Astrocyte of the spinal cord (primary cell): ENCODE measurements around the gene PIK3C2G.
"Not testable (repeated sequence)": the region's sequence is repeated elsewhere in the genome, so short reads cannot be mapped to it uniquely, and the experiment has no call there.

Source experiments
- DNase-seq: peaks from one replicate; pipeline ENCODE4 v3.0.0; 2011; ENCODE audit warnings: low read depth, low spot score
- H3K4me3 ChIP-seq: 2 replicates; pipeline ENCODE4 v1.5.1; 2011; ENCODE audit warnings: low read depth, mild to moderate bottlenecking, low read length, moderate library complexity
- in situ Hi-C: cut with HindIII; loops from 2 replicates; pipeline ENCODE4 v1.10.0; 2017; ENCODE audit warnings: low sequenced_read_pairs
- TF ChIP-seq, protein P1 (sequence below): IDR thresholded peaks from 2 replicates; pipeline ENCODE4 v1.5.1; 2012; ENCODE audit warnings: low read depth, mild to moderate bottlenecking, low read length, inconsistent platforms

The PIK3C2G gene

DNA sequence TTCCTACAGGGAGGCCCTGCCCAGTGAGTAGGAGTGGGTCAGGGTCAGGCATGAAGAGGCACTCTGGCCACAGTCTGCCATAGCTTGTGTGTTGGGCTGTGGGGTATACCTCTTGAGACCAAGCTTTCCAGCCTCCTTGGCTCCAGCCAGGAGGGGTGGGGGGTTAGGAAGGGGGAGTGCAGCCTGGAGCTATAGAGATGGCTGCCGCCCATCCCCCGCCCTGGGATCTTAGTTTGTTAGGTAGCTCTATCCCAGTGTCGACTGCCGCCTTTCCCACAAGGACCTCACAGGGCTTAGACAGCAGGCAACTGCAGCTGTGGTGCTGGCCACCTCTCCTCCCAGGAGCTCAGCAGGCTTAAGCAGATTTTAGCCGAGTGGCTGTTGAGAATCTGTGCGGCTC, 260.1 kb downstream of the PIK3C2G start:
- TF ChIP-seq, protein P1, sequence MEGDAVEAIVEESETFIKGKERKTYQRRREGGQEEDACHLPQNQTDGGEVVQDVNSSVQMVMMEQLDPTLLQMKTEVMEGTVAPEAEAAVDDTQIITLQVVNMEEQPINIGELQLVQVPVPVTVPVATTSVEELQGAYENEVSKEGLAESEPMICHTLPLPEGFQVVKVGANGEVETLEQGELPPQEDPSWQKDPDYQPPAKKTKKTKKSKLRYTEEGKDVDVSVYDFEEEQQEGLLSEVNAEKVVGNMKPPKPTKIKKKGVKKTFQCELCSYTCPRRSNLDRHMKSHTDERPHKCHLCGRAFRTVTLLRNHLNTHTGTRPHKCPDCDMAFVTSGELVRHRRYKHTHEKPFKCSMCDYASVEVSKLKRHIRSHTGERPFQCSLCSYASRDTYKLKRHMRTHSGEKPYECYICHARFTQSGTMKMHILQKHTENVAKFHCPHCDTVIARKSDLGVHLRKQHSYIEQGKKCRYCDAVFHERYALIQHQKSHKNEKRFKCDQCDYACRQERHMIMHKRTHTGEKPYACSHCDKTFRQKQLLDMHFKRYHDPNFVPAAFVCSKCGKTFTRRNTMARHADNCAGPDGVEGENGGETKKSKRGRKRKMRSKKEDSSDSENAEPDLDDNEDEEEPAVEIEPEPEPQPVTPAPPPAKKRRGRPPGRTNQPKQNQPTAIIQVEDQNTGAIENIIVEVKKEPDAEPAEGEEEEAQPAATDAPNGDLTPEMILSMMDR = no peak
- no peak overlapping the region for H3K4me3 ChIP-seq
- DNase-seq = no peak
- in situ Hi-C loops = no loop called here

DNA sequence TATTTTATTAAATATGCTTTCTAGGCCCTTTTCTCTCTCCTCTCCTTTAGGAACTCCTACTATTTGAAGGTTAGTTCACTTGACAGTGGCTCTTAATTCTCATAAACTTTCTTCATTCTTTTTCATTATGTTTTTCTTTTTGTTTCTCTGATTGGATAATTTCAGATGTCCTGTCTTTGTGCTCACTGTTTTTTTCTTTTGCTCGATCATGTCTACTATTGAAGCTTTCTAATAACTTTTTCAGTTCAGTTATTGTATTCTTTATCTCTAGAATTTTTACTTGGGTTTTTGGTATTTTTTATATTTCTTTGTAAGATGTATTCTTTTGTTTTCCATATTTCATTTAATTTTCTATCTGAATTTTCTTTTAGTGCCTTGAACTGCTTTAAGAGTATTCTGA, 261.5 kb downstream of the PIK3C2G start:
- H3K4me3 ChIP-seq = no peak overlapping the region
- DNase-seq = no peak
- TF ChIP-seq, protein P1 = no peak
- in situ Hi-C loops = no loop called here

DNA sequence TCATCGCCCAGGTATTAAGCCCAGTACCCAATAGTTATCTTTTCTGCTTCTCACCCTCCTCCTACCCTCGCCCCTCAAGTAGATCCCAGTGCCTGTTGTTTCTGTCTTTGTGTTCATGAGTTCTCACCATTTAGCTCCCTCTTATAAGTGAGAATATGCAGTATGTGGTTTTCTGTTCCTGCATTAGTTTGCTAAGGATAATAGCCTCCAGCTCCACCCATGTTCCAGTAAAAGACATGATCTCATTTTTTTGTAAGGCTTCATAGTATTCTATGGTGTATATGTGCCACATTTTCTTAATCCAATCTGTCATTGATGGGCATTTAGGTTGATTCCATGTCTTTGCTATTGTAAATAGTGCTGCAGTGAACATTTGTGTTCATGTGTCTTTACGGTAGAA, 281.2 kb downstream of the PIK3C2G start:
- H3K4me3 ChIP-seq, DNase-seq, in situ Hi-C loops: not testable (repeated sequence)

DNA sequence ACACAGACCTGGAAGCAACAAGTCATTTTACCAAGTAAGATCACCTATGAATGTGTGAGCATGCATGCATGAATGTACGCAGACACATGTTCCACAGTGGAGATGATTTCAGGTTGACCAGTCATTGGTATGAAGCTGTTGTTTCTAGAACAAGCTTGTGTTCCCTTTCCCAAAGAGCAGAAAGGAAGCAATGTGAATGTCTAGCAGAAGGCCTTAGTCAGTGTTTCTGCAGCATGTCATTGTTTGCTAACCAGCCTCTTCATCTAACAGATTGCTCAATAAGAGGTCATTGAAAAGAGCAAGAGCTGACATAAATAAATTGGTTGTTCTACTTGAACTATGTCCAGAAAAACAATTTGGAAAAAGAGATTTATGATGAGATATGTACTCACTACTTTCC, 285.1 kb downstream of the PIK3C2G start:
- in situ Hi-C loops = no loop called here
- TF ChIP-seq, protein P1 = no peak
- H3K4me3 ChIP-seq = no peak overlapping the region
- peak; percentile 10 for DNase-seq

DNA sequence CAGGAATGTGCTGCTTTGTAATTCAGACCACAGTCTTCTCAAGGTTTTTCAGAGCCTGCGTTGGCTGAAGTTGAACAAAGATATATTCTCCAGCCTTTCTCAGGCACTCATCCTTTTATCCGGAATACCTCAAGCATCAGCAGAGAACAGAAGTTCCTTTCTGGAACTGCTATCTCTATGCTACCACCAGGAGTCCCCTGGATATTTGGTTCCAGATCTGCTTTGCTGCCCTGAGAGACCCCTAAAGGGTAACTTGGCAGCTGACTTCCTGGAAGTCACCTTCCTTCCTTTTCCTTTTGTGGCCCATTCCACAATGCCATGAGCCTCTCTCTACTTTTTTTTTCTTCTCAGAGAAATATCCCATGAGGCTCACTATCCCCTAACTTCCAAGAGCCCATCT, 288.3 kb downstream of the PIK3C2G start:
- TF ChIP-seq, protein P1 = peak; percentile 18
- no peak for DNase-seq
- in situ Hi-C loops = no loop called here
- no peak overlapping the region for H3K4me3 ChIP-seq

DNA sequence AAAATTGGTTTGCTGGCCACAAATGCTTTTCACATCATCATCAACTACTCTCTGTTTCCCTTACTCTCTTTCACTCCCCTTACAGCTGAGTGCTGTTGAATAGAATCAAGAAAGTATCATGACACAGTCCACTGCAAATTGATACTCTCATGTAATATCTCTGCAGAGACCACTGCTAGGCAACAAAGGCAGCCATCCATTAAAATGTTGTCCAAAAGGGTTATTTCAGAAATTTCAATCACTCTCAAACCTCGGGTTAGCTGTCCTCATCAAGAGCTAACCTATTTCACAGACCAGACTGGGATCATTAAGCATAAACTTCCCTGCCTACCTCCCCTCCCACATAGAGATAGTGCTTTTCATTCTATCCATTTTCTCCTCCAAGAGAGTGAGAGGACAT, 289.8 kb downstream of the PIK3C2G start:
- no peak for DNase-seq
- no peak overlapping the region for H3K4me3 ChIP-seq
- TF ChIP-seq, protein P1 = no peak
- in situ Hi-C loops = no loop called here

DNA sequence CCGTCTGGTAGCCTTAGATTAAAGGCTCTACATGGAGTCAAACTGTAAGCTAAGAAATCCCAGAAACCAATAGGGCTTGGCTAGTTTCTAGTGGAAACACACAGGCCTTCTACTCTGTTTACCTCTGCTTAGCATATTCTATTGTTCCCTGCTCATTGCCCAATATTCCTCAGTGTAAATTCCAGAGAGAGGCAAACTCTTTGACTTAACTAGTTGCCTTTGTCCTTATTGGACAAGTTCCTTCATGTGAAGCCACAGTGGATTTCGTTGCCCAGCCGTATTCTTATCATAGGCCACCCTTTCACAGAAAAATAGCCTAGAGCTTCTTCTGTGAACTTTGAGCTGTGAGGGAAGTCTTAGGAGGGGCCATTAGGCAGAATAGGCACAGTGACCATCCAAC, 290.4 kb downstream of the PIK3C2G start:
- DNase-seq = no peak
- in situ Hi-C loops = no loop called here
- TF ChIP-seq, protein P1 = no peak
- no peak overlapping the region for H3K4me3 ChIP-seq
